K562 (cell line): ENCODE measurements around the gene CHDH.

Source experiments
- BRF2 ChIP-seq: IDR thresholded peaks from 3 replicates; pipeline ENCODE4 v1.6.1; 2011; ENCODE audit warnings: borderline replicate concordance, mild to moderate bottlenecking; ENCODE audit not compliant: insufficient read length, insufficient read depth
- CTCF ChIP-seq, 3 experiments: IDR thresholded peaks in 2 of 3; conservative IDR thresholded peaks in 1 of 3; 2 replicates each; pipeline ENCODE4 v1.5.1; 2011 to 2012; ENCODE audit warnings: low read length in 3 of 3, mild to moderate bottlenecking in 3 of 3, control low read depth in 2 of 3, improper control_type of control experiment in 1 of 3, inconsistent platforms in 1 of 3, low read depth in 1 of 3, mixed read lengths in 1 of 3, moderate library complexity in 1 of 3; ENCODE audit not compliant: insufficient read depth in 2 of 3
- ELK1 ChIP-seq: sonication (generic); formaldehyde crosslinking; IDR thresholded peaks from 2 replicates; pipeline ENCODE4 v1.8.1; 2022; ENCODE audit warnings: missing genetic modification reagents
- FOXK1 ChIP-seq: sonication (generic); formaldehyde crosslinking; IDR thresholded peaks from 2 replicates; pipeline ENCODE4 v1.8.0; 2022; ENCODE audit warnings: missing genetic modification reagents, mild to moderate bottlenecking, borderline replicate concordance
- GTF2E2 ChIP-seq: fragments of 200-800 bp; sonication (Bioruptor generic); IDR thresholded peaks from 2 replicates; pipeline ENCODE4 v1.6.1; 2016; ENCODE audit warnings: missing genetic modification characterization, missing compliant biosample characterization
- GTF3C2 ChIP-seq: IDR thresholded peaks from 3 replicates; pipeline ENCODE4 v1.6.1; 2011; ENCODE audit warnings: borderline replicate concordance, mild to moderate bottlenecking, moderate library complexity; ENCODE audit not compliant: insufficient read length; ENCODE audit errors: extremely low read depth
- HINFP ChIP-seq: fragments of 450-650 bp; conservative IDR thresholded peaks from 2 replicates; pipeline ENCODE4 v1.6.1; 2016; ENCODE audit warnings: missing genetic modification characterization, low read depth, mild to moderate bottlenecking, control low read depth, missing compliant biosample characterization
- NFATC3 ChIP-seq: fragments of 450-650 bp; IDR thresholded peaks from 2 replicates; pipeline ENCODE4 v1.6.1; 2017; ENCODE audit warnings: mild to moderate bottlenecking
- PBX2 ChIP-seq, 2 experiments: IDR thresholded peaks in 1 of 2; conservative IDR thresholded peaks in 1 of 2; 2 replicates each; pipeline ENCODE4 v1.6.1; 2016; ENCODE audit warnings: low read depth in 2 of 2, mild to moderate bottlenecking in 1 of 2, missing compliant biosample characterization in 1 of 2, missing genetic modification characterization in 1 of 2, moderate library complexity in 1 of 2
- POLR2A ChIP-seq: fragments of 450-650 bp; conservative IDR thresholded peaks from 2 replicates; pipeline ENCODE4 v1.6.1; 2016
- SIX5 ChIP-seq, 2 experiments: IDR thresholded peaks; 2 replicates each; pipeline ENCODE4 v1.6.1; 2011; ENCODE audit warnings: low read length in 2 of 2, borderline replicate concordance in 1 of 2, low read depth in 1 of 2, mild to moderate bottlenecking in 1 of 2, moderate library complexity in 1 of 2; ENCODE audit not compliant: insufficient read depth in 1 of 2
- U2AF1 ChIP-seq: fragments of 200-400 bp; formaldehyde crosslinking; optimal IDR thresholded peaks from 2 replicates; pipeline ENCODE3; 2017; ENCODE audit warnings: mild to moderate bottlenecking, low read depth, low read length, moderate library complexity
- ZNF3 ChIP-seq: fragments of 250-450 bp; sonication (Bioruptor Pico); IDR thresholded peaks from 2 replicates; pipeline ENCODE4 v1.5.0; 2021; ENCODE audit warnings: mild to moderate bottlenecking, moderate library complexity

GRCh38 chr3:53858096-53858741, 12.0 kb upstream of the CHDH start:
- no peak for TF ChIP-seq ELK1 (CRISPR knock-in tag)
- TF ChIP-seq NFATC3, result no peak
- TF ChIP-seq HINFP, result no peak
- TF ChIP-seq GTF2E2 (tag), result no peak
- TF ChIP-seq U2AF1, result no peak
- no peak for TF ChIP-seq POLR2A
- no peak for TF ChIP-seq GTF3C2
- no peak for TF ChIP-seq BRF2
- TF ChIP-seq CTCF (IDR thresholded peaks at IDR 0.05 in 2 of 3, conservative IDR thresholded peaks at IDR 0.05 in 1 of 3; ENCODE audit: insufficient read depth in 2 of 3, low read depth in 1 of 3, low read length in 3 of 3), result no peak
- TF ChIP-seq PBX2 (CRISPR knock-in tag; IDR thresholded peaks at IDR 0.05; ENCODE audit: low read depth), result no peak
- TF ChIP-seq PBX2 (tag; conservative IDR thresholded peaks at IDR 0.05; ENCODE audit: low read depth), result no peak
- no peak for TF ChIP-seq FOXK1 (CRISPR knock-in tag)
- no peak for TF ChIP-seq SIX5 (IDR thresholded peaks at IDR 0.05; ENCODE audit: borderline replicate concordance in 1 of 2, insufficient read depth in 1 of 2, low read depth in 1 of 2, low read length in 2 of 2)
- TF ChIP-seq ZNF3 (CRISPR knock-in tag), result no peak
